Stimulated activated CD4-positive, alpha-beta T cell treated with anti-CD3 and anti-CD28 coated beads, Interleukin-2, amount 100 ng/mL, for 24 hours (primary cell): ENCODE measurements around the gene HNRNPUL1.
"Not testable (repeated sequence)": the region's sequence is repeated elsewhere in the genome, so short reads cannot be mapped to it uniquely, and the experiment has no call there.

Experiments used
- DNase-seq, 2 donors: peaks; one replicate each; pipeline ENCODE4 v3.0.0-alpha.2; 2020

HNRNPUL1 gene

GRCh38 chr19:41263850-41264580 is at the start of gene HNRNPUL1:
Gene HNRNPUL1, plus strand, starts transcription at chr19:41264372. Its CDS starts 132 bp downstream, at chr19:41264504.
- DNase-seq, result peak; percentile 98 to 99

- DNase-seq, result no peak
These were observed 46.4 kb upstream of the HNRNPUL1 start for GRCh38 chr19:41217741-41218140.

GRCh38 chr19:41218249-41218614 is 45.9 kb upstream of the HNRNPUL1 start:
- no peak for DNase-seq

GRCh38 chr19:41218615-41219507 is 45.3 kb upstream of the HNRNPUL1 start, which contains the start of gene AXL:
Gene AXL, plus strand, starts transcription at chr19:41219223. Its CDS starts 170 bp downstream, at chr19:41219393.
- no peak for DNase-seq

GRCh38 chr19:41219924-41220567 is 44.1 kb upstream of the HNRNPUL1 start:
- no peak for DNase-seq

GRCh38 chr19:41220811-41221210 is 43.4 kb upstream of the HNRNPUL1 start:
- no peak for DNase-seq

- DNase-seq, result no peak
These were observed 42.5 kb upstream of the HNRNPUL1 start for GRCh38 chr19:41221514-41222205.

- DNase-seq, result no peak
These were observed 41.9 kb upstream of the HNRNPUL1 start for GRCh38 chr19:41222240-41222639.

- DNase-seq, result no peak
These were observed 40.5 kb upstream of the HNRNPUL1 start for GRCh38 chr19:41223431-41224234.

- DNase-seq, result no peak
These were observed 39.5 kb upstream of the HNRNPUL1 start for GRCh38 chr19:41224632-41225031.

GRCh38 chr19:41225238-41226052 is 38.7 kb upstream of the HNRNPUL1 start:
- peak; percentile 39 to 63 for DNase-seq

- peak; percentile 43 to 49 for DNase-seq
These were observed 37.9 kb upstream of the HNRNPUL1 start for GRCh38 chr19:41226053-41226873.

GRCh38 chr19:41226874-41227390 is 37.2 kb upstream of the HNRNPUL1 start:
- no peak for DNase-seq

GRCh38 chr19:41228486-41228885 is 35.7 kb upstream of the HNRNPUL1 start:
- no peak for DNase-seq

- DNase-seq, result not testable (repeated sequence)
These were observed 34.8 kb upstream of the HNRNPUL1 start for GRCh38 chr19:41229338-41229737.

- DNase-seq, result no peak
These were observed 33.9 kb upstream of the HNRNPUL1 start for GRCh38 chr19:41230067-41230857.

- no peak for DNase-seq
These were observed 31.5 kb upstream of the HNRNPUL1 start for GRCh38 chr19:41232686-41233085.

GRCh38 chr19:41233748-41234240 is 30.4 kb upstream of the HNRNPUL1 start:
- DNase-seq, result no peak
